ENCODE measurements around the gene COL4A6. TPM values are rescaled to one million over a fixed set of nuclear protein-coding genes. Genes with fewer than 3 reads are reported as not detected.

The COL4A6 gene
- total RNA-seq, 1 donor from 2014 or later: 8.1 TPM

DNA sequence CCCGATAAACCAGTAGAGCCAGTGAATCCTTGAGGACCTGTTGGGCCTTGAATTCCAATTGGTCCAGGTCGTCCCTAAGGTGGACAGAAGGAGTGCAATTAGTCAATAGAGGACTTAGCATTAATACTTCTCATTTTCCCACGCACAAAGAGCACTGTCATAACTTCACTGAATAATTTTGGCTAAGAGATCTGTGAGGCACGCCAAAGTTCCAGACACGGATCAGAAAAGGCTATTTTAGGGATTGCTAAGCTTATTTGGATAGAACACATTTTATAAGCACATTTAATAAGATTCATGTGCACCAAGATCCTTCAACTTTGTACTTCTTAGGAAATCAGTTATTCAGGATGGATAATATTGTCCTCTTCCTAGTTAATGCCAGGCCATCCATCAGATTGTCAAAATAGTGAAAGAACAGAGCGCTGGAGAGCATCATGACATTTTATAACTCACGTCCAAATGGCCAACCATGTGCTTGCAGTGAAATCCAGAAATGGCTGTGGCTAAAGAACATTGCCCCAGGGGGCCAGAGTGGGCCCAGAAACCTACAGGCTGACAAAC, 216.8 kb downstream of the COL4A6 start:
- DNase-seq (ENCODE audit: extremely low read depth, low read depth, low spot score): no peak

DNA sequence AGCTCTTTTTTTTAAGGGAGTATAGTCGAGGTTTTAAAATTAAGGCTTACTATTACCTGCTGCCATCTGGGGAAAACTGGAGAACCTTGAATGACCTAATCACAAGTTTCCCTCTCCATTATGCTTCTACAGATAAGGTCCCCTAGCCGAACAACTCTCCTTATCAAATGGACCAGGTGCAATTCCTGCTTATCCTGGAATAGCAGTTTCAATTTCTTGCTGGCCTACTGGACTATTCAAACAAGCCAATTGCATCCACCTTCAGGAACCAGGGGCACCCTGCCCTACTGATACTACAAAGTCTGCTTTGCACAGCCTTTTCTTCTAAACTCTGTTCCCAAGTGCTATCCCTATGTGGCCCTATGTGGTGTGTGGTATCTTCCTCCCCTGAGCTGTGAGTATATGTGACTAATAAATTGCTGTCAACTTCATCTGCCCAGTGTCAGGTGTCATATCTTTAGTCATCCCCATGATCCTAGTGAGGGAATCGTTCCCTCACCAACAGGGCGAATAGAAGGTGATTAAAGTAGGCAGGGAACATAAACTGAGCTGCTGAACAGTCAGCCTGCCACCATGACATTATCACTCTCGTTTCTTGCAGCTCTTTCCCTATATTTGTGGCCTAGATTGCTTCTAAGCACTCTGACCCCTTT, 218.1 kb downstream of the COL4A6 start:
- no peak for DNase-seq (ENCODE audit: extremely low read depth, low read depth, low spot score)

GRCh38 chrX:108217876-108218275, 220.3 kb downstream of the COL4A6 start:
- no peak for DNase-seq (ENCODE audit: extremely low read depth, low read depth, low spot score)

DNA sequence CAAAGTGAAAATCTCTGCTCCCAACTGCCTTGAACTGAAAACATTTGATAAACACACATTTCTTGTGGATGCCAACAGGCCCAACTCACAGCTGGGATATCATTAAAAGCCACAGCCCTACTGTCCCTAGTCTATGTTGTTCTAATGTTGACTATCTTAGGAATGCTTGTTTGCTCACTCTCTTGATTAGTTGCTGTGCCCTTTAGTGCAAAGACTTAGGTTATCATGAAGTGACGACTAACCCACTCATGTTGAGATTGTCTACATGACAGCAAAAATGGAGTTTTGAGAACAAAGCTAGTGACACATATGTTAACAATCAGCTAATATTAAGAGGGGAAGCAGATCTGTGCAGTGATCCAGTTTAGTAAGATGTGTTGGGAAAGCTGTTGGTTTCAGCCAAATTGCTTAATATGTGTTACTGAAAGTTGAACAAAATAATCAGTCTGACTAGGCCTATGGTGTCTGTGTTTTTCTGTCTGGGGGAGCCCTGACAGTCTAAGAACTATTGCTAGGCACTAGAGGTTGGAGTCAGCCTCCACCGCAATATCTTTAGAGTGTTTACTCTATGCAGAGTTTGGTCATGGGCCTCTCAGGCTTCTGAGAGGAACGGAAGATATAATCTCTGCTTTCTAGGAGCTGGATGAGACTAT, 221.2 kb downstream of the COL4A6 start:
- no peak for DNase-seq (ENCODE audit: extremely low read depth, low read depth, low spot score)

- DNase-seq (ENCODE audit: extremely low read depth, low read depth, low spot score): no peak
Observed at GRCh38 chrX:108216405-108216804, 221.8 kb downstream of the COL4A6 start.

DNA sequence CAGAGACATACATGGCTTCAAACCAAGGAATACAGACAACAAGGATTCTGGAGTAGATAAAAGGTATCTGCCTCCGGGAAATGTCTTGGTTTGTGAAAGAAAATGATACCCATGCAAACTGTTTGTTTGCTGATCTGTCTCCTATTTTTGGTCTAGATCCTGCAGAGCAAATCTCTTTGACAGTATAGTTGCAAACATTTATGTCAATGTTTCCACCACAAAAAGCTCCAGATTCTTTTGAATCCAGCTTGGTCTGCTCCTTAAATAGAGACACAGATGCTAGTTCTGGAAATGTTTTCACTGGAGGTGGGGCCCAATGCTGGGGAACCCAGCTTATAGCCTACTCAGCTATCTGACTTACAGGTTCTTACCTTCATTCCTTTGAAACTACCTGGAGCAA, 226.9 kb downstream of the COL4A6 start:
- no peak for DNase-seq (ENCODE audit: extremely low read depth, low read depth, low spot score)

DNA sequence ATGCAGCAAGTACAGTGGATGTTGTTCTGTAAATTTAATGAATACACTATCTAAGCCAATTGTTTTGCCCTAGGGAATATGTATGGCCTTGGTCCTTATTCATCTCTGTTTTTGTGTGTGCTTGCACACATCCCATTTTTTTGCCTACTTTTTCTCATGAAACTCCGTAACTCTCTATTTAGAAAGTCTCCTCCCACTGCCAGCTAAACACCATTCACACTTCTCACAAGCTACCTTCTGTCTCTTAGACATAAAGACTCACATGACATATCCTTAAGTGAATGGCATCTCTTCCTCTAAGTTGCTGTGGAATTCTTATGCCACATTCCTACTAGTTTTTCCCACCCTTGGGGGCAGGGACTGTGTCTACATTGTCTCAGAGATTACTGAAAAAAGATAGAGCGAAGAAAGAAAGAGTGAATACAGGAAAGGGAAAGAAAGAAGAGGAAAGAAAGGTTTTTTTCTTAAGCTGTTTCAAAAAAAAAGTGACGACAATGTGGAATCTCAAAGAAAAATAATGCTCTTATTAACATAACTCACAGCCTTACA, 229.1 kb downstream of the COL4A6 start:
- no peak for DNase-seq (ENCODE audit: extremely low read depth, low read depth, low spot score)

DNA sequence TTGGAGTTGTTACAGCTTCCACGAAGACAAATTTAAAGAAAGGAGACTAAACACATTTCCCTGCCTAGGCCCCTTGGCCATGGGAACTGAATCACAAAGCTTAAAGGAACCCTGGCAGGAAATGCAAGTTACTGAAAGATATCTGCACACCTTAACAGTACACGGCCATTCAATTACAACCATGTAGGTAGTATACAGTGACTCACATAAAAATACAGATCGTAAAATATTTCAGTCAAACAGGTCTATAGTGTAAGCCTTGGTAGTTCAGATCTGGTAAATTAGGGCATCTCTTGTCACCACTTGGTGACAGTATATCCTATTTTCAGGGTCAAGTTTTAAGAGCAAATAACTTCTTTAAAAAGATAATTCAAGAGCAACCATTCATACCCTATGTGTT, 234.7 kb downstream of the COL4A6 start:
- DNase-seq (ENCODE audit: extremely low read depth, low read depth, low spot score): no peak

DNA sequence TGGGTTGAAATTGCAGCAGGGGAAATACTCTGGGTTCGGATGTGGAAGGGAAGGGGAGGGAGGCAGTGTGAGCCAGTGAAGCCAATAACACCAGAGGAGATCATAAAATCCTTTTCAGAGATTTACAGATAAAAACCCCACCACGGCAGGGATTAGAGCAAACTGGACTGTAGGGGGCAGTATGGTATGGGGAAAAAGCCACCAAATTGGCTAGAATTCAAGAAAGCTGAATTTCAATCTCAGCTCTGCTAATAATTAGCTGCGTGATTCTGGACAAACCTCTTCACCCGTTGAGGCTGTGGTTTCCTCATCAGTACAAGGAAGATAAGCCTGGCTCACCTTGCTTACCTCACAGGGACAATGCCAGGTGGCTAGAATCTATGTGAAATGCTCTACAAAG, 238.5 kb downstream of the COL4A6 start:
- no peak for DNase-seq (ENCODE audit: extremely low read depth, low read depth, low spot score)

DNA sequence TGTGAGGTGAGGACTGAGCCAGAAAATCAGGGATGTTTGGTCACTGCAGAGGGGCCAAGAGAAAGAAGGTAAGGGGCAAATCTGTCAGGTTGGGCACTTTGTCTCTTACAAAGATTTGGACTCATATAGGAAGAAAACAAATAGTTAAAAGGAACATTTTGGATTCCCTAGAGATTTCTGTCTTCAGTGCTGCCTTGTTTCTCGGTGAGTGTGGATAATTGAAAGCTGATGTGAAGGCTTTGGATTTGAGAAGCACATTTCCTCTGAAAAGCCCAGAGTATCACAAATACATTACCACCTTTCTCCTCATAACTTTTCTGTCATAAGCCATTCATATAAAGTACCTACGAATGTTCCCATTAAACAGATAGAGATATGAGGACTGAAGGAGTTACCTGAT, 239.2 kb downstream of the COL4A6 start:
- no peak for DNase-seq (ENCODE audit: extremely low read depth, low read depth, low spot score)

- no peak for DNase-seq (ENCODE audit: extremely low read depth, low read depth, low spot score)
Observed at GRCh38 chrX:108198420-108198819, 239.8 kb downstream of the COL4A6 start.

DNA sequence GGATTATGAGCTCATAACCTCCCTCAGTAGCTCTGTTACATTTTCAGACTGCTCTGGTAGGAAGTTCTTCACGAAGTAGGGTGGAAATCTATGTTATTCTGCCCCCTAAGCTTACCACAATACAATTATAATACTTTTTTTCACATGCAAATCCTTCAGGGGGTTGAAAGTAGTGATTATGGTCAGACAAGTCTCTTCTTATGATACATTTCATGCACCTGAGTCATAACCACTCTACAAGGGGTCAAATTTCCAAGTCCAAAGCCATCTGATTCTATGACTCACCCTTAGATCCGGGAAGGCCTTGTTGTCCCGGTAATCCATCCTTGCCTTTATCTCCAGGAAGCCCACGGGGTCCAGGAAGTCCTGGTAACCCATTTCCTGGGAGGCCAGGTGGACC, 251.4 kb downstream of the COL4A6 start:
- no peak for DNase-seq (ENCODE audit: extremely low read depth, low read depth, low spot score)

DNA sequence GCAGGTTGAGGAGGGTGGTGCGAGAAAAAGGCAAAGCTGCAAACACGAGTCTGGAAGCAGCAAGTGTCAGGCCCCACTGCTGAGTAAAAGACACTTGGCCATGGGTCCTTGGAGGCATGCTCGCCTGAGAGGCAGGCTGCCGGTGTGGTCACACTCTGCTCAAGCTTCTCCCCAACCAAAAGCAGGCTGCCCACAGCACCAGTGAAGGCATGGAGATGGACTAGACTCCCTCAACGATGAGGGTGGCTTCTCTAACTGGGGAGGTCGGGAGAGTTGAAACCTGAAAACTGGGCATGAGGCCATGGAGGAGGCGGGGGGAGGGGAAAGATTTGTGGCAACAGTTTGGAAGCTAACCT, 260.1 kb downstream of the COL4A6 start:
- DNase-seq (ENCODE audit: extremely low read depth, low read depth, low spot score): no peak

DNA sequence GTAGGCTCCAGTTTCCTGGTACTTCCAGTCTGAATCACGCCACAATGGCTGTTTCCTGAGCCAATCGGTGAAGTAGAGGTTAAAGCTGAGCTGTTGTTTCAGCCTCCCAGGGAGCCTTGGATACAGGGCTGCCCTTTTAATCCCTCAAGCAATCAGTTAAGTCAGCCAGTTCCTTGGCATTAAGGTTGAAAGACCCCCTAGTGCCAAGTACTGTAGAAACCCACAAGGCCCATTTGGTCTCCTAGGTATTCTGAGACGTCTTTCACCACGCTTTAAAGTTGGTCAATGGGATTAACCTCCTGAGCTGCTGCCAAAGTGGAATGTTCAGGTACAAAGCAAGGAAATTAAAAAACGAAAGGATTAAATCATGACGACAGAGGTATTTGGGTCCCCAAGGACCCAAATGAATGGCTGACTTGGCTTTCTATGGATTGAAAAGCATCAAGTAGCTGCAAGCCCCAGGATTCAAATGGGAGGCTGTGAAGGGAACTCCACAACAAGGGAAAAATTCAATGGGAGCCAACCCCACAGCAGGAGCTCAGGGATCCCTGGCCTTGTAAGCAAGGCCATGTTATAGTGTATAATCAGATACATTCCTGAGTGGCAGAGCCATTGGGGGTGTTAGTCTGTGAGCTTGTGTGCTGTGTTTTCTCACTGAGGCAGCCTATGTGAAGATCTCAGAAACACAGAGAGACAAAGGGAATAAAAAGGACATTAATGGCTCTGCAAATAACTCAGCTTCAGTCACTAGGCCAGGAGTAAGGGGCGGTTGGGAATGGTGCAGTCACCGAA, 260.7 kb downstream of the COL4A6 start:
- DNase-seq (ENCODE audit: extremely low read depth, low read depth, low spot score): no peak

DNA sequence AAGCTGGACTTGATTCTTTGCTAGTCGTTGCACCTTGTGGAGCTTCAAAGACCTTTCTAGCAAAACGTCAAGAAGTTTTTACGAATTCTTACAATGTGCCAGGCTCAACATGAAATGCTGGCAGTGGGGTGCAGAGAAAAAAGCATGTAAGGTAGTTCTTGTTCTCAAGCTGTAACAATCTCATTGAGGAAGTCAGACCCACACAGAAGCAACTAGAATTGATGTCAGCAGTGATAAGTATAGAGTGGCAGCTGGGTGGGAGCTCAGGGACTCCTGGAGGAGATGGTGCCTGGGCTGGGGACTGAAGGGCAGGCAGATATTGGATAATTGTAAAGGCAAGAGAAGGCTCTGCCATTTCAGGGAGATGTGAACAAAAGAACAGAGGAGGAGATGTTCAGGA, 264.3 kb downstream of the COL4A6 start:
- DNase-seq (ENCODE audit: extremely low read depth, low read depth, low spot score): no peak

DNA sequence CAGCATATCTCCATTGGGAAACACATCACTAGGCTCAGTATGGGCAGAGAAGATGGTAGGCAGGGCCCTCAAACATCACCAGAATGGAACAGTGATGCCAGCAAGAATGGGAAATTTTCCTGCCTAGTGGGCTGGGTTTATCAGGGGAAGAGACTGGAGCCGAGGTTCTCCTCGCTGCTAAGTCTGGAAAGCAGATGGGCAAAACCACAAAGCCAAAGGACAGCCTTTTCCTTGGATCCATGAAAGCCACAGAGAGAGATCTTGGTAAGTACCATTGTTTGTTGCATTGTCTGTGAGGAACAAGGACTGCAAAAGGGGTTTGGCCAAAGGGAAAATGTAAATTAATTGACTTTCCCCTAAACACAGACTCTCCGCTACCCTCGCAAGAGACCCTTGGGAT, 266.6 kb downstream of the COL4A6 start:
- no peak for DNase-seq (ENCODE audit: extremely low read depth, low read depth, low spot score)

DNA sequence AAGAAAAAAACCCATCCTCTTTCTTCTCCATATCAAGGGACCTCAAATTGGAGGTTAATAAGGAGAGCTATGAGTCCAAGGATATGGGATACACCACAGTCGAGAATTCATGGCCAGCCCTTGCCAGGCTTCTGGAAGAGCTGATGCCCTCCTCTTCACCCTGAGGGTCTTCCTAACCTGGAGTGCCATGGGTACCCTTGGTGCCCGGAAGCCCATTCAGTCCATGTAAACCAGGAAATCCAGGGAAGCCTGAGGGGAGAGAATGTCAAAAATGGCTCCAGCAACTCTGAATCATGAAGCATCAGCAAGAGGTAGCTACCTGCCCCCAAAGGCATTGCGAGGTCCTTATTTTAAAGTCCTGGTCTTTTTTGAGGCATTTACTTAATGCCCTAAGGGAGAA, 268.5 kb downstream of the COL4A6 start:
- DNase-seq (ENCODE audit: extremely low read depth, low read depth, low spot score): no peak

DNA sequence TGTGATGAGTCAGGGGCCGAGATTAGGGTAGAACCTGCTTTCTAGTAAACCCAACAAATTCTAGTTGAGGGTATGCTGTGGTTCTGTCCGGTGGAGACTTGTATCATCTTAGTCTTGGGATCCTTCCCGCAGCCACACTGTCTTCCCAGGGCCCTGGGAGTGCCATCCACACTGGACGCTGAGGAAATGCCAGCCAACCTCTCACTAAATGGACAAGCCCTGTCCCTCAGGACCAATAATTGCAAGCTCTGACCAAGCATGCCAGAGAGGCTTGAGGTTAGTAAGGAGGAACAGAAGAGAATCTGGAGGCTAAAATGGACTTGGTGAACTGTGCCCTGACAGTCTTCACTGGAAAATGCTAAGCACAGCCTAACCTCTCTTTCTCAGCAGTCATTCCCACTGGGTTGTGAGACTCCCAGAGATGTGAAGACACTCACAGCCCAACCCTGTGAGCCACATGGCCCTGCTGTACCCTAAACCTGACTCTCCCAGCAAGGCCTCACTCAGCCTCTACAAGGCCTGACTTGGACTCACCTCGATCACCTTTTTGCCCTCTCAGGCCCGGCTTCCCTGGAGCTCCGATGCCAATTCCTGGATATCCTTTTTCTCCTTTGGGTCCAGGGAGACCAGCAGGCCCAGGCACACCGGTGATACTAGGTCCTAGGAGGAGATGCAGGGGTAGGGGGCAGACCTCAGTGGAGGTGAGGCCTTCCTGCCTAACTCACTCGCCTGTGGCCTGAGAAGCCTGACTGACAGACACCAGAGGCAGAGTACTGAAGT, 269.1 kb downstream of the COL4A6 start:
- DNase-seq (ENCODE audit: extremely low read depth, low read depth, low spot score): no peak

DNA sequence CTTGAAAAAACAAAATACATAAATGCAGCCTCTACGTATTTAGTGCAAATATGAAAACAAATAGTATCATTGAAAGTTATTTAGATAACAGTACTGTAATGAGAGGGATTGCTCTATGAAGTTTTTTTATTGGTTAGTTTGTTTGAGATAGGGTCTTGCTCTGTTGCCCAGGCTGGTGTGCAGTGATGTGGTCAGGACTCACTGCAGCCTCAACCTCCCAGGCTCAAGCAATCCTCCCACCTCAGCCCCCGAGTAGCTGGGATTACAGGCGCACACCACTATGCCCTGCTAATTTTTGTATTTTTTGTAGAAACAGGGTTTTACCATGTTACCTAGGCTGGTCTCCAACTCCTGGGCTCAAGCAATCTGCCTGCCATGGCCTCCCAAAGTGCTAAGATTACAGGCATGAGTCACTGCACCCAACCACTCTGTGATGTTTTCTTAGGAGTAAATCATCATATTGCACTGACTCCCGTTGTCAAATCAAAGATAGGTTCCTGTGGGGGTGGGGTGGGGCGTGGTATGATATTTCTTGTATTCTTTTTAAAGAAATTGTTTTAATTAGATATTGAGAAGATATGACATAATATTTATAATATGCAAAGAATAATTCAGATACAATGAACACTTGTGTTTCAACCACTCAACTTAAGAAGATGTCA, 270.9 kb downstream of the COL4A6 start:
- no peak for DNase-seq (ENCODE audit: extremely low read depth, low read depth, low spot score)
